Measurements from ENCODE around the gene TUBA4B.
"Not testable (repeated sequence)": the region's sequence is repeated elsewhere in the genome, so short reads cannot be mapped to it uniquely, and the experiment has no call there.

Gene TUBA4B

DNA sequence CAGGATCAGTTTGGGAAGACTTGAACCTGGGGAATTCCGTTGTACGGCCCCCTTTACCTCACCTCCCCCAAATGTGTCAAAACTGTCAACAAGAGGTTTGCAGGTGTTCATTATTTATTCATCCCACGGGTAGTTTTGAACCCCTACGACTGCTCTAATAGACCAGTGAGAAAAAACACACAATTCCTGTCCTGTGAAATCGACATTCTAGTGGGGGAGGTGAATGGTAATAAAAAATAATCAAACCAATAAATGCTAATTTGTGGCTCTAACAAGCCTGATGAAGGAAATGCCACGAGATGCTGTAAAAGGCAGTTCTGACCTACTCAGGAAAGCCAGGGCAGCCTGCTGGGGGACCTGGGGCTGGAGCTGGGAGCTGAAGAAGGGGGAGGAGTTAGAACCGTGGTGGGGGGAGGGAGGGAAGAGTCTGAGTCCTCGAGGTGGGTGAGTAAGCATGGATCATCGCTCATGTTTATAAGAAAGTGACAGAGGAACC is 25.7 kb downstream of the TUBA4B start:
- no peak for DNase-seq

DNA sequence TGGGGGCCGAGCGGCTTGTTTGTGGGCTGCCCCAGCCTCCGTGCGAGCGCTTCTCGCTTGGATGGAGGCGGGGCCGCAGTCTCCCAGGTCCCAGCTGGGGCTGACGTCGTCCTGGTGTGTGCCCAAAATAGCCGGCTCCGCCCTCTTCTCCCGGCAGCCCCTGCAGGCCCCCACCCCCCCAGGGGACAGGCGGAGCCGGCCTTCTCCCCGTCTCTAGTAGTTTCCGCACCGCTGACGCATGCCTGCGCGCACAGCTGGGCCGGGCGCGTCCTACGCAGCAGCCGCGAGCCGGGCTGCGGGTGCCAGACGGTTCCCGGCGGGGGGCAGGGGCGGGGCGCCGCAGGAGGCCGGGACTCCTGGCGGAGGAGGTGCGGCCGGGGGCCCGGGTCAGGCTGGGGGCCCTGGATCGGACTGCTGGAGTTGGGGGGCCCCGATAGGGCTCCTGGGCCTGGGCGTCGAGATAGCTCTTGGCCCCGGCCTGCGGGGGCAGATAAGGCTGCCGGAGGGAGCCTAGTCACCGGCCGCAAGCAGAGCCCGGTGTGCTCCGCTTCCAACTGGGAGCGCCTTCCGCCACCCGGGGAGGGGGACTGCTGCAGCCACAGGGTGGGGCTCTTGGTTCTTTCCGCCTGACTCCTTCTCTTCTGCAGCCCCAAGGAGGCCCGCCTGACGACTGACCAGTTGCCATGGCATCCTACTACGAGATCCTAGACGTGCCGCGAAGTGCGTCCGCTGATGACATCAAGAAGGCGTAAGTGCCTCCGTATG is 26.3 kb downstream of the TUBA4B start, which contains the start of gene DNAJB2:
TSS of gene DNAJB2 (plus strand) at position 216 of the 765 bp plus-strand sequence. CDS start at position 684, 468 bp downstream.
- DNase-seq = peak; percentile 94

- no peak for DNase-seq
Observed at GRCh38 chr2:219279916-219280516, 27.0 kb downstream of the TUBA4B start.

- no peak for DNase-seq
Observed at GRCh38 chr2:219280651-219281050, 27.6 kb downstream of the TUBA4B start.

DNA sequence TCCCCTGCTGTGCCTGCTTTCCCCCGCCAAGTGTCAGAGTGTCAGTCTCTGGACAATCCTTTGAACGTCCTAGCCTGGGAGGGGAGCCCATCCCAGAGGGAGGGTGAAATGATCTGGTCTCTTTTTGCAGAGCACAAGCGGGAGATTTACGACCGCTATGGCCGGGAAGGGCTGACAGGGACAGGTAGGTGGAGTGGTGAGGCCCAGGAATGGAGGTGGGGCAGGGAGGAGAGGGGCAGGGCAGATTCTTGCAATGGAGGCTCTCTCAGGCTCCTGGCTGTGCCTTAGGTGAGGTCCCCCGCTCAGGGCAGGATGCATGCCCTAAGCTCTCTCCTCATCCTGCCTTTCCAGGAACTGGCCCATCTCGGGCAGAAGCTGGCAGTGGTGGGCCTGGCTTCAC is 28.5 kb downstream of the TUBA4B start:
- DNase-seq = no peak

DNA sequence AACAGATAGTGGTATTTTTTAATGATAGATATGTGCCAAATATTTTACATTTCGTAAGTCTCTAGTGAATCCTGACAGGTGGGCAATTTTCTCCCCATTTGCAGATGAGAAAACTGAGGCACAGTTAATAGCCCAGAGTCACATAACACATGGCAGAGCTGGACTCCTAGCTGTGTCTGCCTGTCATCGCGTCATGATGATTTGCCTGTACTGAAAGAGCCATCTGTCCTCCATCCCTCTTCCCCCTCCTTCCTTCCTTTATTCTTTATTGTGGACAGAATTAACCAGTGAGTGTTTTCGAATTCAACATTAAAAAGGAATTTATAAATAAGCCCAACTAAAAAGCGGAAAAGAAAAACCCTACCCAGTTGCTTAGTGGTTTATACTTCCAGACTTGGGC is 29.3 kb downstream of the TUBA4B start:
- DNase-seq = no peak

GRCh38 chr2:219282943-219283581 is 30.0 kb downstream of the TUBA4B start:
- no peak for DNase-seq

DNA sequence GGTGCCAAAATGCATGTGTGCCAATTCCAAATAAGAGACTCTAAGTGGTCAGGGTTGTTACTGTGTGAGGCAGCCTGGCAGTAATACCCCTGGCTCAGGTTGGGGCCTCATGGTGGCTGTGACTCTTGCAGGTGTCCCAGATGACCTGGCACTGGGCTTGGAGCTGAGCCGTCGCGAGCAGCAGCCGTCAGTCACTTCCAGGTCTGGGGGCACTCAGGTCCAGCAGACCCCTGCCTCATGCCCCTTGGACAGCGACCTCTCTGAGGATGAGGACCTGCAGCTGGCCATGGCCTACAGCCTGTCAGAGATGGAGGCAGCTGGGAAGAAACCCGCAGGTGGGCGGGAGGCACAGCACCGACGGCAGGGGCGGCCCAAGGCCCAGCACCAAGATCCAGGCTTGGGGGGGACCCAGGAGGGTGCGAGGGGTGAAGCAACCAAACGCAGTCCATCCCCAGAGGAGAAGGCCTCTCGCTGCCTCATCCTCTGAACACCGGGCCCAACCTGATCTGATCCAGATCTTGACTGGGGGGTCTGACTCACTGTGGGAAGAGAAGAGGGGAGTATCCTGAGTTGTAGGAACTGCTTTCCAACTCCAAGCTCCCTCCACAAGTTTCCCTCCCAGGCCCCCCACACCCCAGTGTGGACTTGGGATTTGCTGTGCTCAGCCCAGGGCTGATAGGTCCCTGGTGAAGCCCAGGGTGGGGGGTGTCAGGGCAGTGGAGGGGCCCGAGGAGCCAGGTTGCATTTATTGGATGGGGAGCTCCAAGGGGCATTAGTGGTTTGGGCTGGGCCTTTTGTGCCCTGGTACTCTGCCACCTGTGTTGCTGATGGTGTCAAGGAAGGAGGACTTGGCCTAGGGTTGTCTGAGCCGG is 31.7 kb downstream of the TUBA4B start:
- no peak for DNase-seq

DNA sequence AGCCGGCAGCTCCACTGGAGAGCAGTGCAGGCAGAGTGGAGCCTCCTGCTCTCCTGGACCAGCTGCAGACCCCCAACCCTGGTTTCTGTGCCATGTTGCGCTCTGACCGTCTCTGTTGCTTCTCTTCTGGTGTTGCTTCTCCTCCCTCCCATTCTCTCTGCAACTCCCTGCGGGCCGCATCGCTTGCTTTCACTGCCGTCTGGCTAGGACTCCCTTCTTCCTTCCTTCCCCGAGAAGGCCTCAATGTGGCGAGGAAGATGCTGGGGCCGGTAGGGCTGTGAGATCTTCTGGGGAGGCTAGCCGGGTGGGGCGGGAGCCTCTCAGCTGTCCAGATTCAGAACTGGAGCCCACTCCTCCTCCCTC is 32.3 kb downstream of the TUBA4B start:
- no peak for DNase-seq

DNA sequence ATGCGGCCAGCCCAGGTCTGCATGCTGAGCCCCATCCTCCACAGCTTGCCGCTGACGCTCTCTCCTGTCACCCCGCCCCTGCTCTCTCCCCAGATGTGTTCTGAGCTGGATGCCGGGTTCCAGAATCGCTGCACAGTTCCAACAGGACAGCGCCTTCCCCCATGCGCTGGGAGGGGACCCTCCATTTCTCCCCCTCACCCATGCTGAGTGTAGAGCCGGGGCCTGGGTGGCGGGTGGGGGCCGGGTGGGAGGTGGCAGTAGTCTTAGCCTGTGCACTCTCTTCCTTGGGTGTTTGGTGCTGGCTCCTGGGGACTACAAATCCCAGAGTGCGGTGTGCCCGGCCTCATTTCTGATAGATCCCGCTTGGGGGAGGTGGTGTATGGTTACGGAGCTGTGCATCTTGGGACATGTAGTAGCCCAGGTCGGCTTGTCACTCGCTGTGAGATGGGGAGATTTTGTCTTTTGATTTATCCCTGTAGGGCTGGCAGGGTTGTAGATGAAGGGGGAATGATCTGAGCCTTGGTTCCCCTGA is 32.9 kb downstream of the TUBA4B start:
- DNase-seq = no peak

GRCh38 chr2:219286436-219287115 is 33.5 kb downstream of the TUBA4B start:
- DNase-seq = no peak

DNA sequence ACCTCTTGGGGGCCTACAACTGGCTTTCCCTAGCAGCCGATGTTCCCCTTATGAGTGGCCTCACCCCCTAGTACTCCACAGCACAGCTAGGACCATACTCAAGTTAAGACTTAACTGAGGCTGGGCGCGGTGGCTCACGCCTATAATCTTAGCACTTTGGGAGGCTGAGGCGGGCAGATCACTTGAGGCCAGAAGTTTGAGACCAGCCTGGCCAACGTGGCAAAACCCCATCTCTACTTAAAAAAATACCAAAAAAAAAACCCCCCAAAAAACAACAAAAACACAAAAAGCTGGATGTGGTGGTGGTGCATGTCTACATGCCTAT is 34.0 kb downstream of the TUBA4B start:
- DNase-seq = not testable (repeated sequence)

- DNase-seq = no peak
Observed at GRCh38 chr2:219287580-219288265, 34.7 kb downstream of the TUBA4B start.

- DNase-seq = no peak
Observed at GRCh38 chr2:219289195-219289536, 36.1 kb downstream of the TUBA4B start.

DNA sequence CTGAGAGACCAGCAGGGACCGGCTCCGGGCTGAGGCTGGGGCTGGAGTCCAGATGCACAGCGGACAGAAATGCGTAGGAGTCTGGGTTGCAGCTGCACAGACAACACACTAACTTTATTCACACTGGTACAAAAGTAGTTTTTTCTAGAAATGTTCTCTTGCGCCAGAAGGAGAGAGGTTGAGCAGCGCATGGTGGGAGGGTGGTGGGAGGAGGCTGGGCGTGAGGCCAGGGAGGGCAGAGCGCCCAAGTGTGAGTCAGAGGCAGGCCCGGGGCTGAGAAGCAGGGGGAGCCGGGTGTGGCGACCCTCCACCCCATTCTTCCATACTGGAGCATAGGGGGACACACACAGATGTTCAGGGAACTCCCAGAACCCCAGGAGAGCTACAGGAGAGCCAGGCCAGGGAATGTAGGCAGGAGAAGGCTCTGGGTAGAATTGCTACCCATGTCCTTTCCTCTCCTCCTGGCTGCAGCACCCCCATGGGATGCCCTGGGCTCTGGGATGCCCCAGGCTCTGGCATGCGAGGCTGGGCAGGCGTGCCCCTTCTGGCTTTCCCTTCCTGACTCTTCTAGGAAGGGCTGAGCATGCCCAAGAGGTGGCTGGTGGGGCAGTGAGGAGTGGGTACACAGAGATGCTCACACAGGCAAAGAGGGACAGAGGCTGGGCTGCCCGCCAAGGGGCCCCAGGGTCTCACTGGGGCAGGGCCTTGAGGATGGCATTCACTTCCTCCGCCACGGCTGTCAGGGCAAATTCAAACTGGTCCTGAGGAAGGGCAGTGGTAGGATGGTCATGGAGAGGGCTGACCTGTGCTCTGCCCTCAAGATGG is 36.7 kb downstream of the TUBA4B start:
- DNase-seq = no peak

- no peak for DNase-seq
Observed at GRCh38 chr2:219290381-219291171, 37.5 kb downstream of the TUBA4B start.

DNA sequence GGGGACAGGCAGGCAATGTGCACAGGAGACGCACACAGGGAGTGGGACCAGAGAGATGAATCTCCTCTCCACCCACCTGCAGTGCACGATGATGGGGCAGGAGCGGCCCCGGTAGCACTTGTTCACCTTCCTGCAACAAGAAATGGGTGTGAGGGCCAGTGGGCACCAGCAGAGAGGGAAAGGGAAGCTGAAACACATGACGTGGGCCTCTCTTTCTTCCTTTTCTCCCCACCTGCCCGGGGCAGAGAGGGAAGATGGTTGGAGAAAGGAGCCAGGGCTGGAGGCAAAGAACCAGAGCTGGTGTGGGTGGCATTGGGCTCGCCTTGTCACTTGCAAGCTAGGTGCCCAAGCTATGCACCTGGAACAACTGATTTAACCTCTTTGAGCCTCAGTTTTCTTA is 38.4 kb downstream of the TUBA4B start:
- no peak for DNase-seq

DNA sequence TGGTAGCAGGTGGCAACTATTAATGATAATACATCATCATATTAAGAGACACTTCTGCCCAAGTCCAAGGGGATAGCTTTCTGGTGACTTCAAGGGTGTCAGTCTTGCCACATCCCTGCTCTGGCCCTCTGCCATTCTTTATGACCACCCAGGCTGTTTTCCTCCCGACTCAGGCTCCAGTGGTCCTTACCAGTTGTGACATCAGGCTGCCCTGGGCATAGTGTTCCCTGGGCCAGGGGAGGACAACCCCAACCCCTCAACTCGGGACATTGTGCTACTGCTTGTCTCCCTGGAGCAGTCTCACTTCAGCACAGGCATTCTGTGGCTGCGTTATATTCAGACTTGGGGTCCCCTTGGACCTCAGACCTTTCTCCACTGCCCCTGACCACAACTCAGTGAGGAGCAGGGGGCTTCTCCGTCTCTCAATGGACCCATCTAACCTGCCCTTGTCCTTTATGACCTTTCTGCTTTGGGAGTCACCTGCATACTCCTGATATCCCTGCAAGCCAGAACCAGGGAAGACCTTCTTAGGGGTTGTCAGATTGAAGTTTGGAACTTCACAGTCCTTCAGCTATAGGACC is 39.0 kb downstream of the TUBA4B start:
- no peak for DNase-seq

DNA sequence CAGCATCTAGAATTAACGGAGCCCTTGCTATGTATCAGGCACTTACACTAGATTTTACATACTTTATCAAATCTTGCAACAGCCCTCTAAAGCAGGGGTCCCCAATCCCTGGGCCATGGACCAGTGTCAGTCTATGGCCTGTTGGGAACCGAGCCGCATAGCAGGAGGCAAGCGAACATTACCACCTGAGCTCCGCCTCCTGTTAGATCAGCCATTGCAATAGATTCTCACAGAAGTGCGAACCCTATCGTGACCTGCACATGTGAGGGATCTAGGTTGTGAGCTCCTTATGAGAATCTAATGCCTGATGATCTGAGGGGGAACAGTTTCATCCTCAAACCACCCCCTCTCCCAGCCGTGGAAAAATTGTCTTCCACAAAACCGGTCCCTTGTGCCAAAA is 39.6 kb downstream of the TUBA4B start:
- no peak for DNase-seq

All from GDM1 (cell line).